Heart left ventricle (tissue), 13 donors: ENCODE results near the gene GGTA1.

Experiments used
- CTCF ChIP-seq, 12 donors: fragments of 200-600 bp; sonication (generic) in 4 of 12; IDR thresholded peaks; one replicate each; pipeline versions ENCODE4 v1.5.0 to v1.8.0; 2018 to 2022; ENCODE audit warnings: antibody characterized with exemption in 12 of 12, mild to moderate bottlenecking in 5 of 12
- POLR2A ChIP-seq, 2 donors: fragments of 450-650 bp; IDR thresholded peaks; one replicate each; pipeline ENCODE4 v1.6.1; 2017; ENCODE audit warnings: antibody characterized with exemption in 2 of 2, mild to moderate bottlenecking in 2 of 2, moderate library complexity in 2 of 2
- donor health status: ischemic (EF 13 %, LVEDD 7.1; RV severe dilation, severe dysfunction).
- donor health status: DM: no; HTN: yes; CAD: no.
- donor health status: DM: no; HTN: no; CAD: no.
- donor health status: ischemic (EF 25% LVEDD 6.9; RV normal size, moderate dysfunction).
- donor health status: ischemic (EF 25% LVEDD 5.7; RV mildly dilated, moderate dysfunction).
- donor health status: ischemic (EF 35%, LVEDD 5.7; RV mildly dilated, moderate dysfunction).
- donor health status: nonischemic (EF 11% LVEDD 7.7; RV severe dilation, severe dysfunction).
- donor health status: DM: yes; HTN: yes; CAD: no.
- donor health status: PGD.
- donor health status: ischemic (EF 29% LVEDD 5.4; RV normal size, mild dysfunction).
- donor health status: nonischemic (EF 23%, LVEDD 6.1; RV moderate dilation, normal function).

- TF ChIP-seq CTCF (IDR thresholded peaks at IDR 0.05) (no peak), POLR2A (IDR thresholded peaks at IDR 0.05) (no peak)
Observed at GRCh38 chr9:121405899-121406298, 93.7 kb downstream of the GGTA1 start.
